Neural progenitor cell (in vitro differentiated cells): ENCODE results near the gene SIRPB2. TPM values are rescaled to one million over a fixed set of nuclear protein-coding genes. Genes with fewer than 3 reads are reported as not detected.

Source experiments
- DNase-seq: peaks from one replicate; pipeline ENCODE4 v3.0.0-alpha.2; 2016; ENCODE audit warnings: low spot score
- H2AFZ ChIP-seq: fragments of 200-600 bp; sonication (generic); replicated peaks from 2 replicates; pipeline ENCODE4 v1.6.1; 2016; ENCODE audit warnings: antibody characterized with exemption
- H3F3A ChIP-seq: fragments of 200-600 bp; sonication (generic); 2 replicates; pipeline ENCODE4 v1.6.1; 2016; ENCODE audit warnings: antibody characterized with exemption, low read depth
- H3K27ac ChIP-seq: fragments of 200-600 bp; sonication (generic); 2 replicates; pipeline ENCODE4 v1.5.1; 2016; ENCODE audit warnings: mild to moderate bottlenecking
- H3K27me3 ChIP-seq: fragments of 200-600 bp; sonication (generic); 2 replicates; pipeline ENCODE4 v1.6.1; 2016; ENCODE audit warnings: mild to moderate bottlenecking, moderate library complexity
- H3K36me3 ChIP-seq: fragments of 200-600 bp; sonication (generic); 2 replicates; pipeline ENCODE4 v1.5.1; 2016
- H3K4me1 ChIP-seq: fragments of 200-600 bp; sonication (generic); 2 replicates; pipeline ENCODE4 v1.6.1; 2016; ENCODE audit warnings: mixed run types
- H3K4me2 ChIP-seq: fragments of 200-600 bp; sonication (generic); 2 replicates; pipeline ENCODE4 v1.6.1; 2016
- H3K4me3 ChIP-seq: fragments of 200-600 bp; sonication (generic); 2 replicates; pipeline ENCODE4 v1.5.1; 2016
- H3K79me2 ChIP-seq: fragments of 200-600 bp; sonication (generic); 2 replicates; pipeline ENCODE4 v1.6.1; 2016; ENCODE audit warnings: low read depth
- H3K9ac ChIP-seq: fragments of 200-600 bp; sonication (generic); 2 replicates; pipeline ENCODE4 v1.6.1; 2016
- H3K9me3 ChIP-seq: fragments of 200-600 bp; sonication (generic); 2 replicates; pipeline ENCODE4 v1.5.1; 2016; ENCODE audit warnings: low read depth
- H4K20me1 ChIP-seq: fragments of 200-600 bp; sonication (generic); 2 replicates; pipeline ENCODE4 v1.6.1; 2016; ENCODE audit warnings: low read depth
- H3K27ac Mint-ChIP-seq: 3 replicates; pipeline ENCODE4 v1.8.0; 2021; ENCODE audit warnings: mixed read lengths
- H3K27me3 Mint-ChIP-seq: 2 replicates; pipeline ENCODE4 v1.8.0; 2022; ENCODE audit warnings: low read depth, mild to moderate bottlenecking, inconsistent platforms, moderate library complexity, mixed read lengths; ENCODE audit not compliant: insufficient read depth
- H3K36me3 Mint-ChIP-seq: 3 replicates; pipeline ENCODE4 v1.8.0; 2021; ENCODE audit warnings: mixed read lengths
- H3K4me1 Mint-ChIP-seq: 3 replicates; pipeline ENCODE4 v1.8.0; 2021; ENCODE audit warnings: mixed read lengths
- H3K4me3 Mint-ChIP-seq: 3 replicates; pipeline ENCODE4 v1.8.0; 2021; ENCODE audit warnings: mild to moderate bottlenecking, moderate library complexity, mixed read lengths
- H3K9me3 Mint-ChIP-seq: 3 replicates; pipeline ENCODE4 v1.8.0; 2020; ENCODE audit warnings: mixed read lengths
- CTCF ChIP-seq: fragments of 200-600 bp; sonication (generic); IDR thresholded peaks from 2 replicates; pipeline ENCODE4 v1.5.1; 2017; ENCODE audit warnings: antibody characterized with exemption, mild to moderate bottlenecking
- EZH2 ChIP-seq: fragments of 200-600 bp; sonication (generic); IDR thresholded peaks from 2 replicates; pipeline ENCODE4 v1.6.1; 2017; ENCODE audit warnings: antibody characterized with exemption, mild to moderate bottlenecking, moderate library complexity
- EZH2phosphoT487 ChIP-seq: fragments of 200-600 bp; sonication (generic); IDR thresholded peaks from 2 replicates; pipeline ENCODE4 v1.6.1; 2017; ENCODE audit warnings: antibody characterized with exemption
- total RNA-seq: library from RNA; depleted of rRNA; stranded (reverse); fragments of >200 nt; gene quantifications from 2 replicates; pipeline ENCODE4 v1.2.3, GENCODE V29; 2015; ENCODE audit warnings: low replicate concordance

The SIRPB2 gene
- total RNA-seq, 1 donor from 2014 or later = not detected

GRCh38 chr20:1474325-1474724, 16.9 kb downstream of the SIRPB2 start:
- no peak for DNase-seq
- H3K4me3 ChIP-seq = no peak overlapping the region
- no peaks in the 10 kb centered on the region for H3K9me3 Mint-ChIP-seq

DNA sequence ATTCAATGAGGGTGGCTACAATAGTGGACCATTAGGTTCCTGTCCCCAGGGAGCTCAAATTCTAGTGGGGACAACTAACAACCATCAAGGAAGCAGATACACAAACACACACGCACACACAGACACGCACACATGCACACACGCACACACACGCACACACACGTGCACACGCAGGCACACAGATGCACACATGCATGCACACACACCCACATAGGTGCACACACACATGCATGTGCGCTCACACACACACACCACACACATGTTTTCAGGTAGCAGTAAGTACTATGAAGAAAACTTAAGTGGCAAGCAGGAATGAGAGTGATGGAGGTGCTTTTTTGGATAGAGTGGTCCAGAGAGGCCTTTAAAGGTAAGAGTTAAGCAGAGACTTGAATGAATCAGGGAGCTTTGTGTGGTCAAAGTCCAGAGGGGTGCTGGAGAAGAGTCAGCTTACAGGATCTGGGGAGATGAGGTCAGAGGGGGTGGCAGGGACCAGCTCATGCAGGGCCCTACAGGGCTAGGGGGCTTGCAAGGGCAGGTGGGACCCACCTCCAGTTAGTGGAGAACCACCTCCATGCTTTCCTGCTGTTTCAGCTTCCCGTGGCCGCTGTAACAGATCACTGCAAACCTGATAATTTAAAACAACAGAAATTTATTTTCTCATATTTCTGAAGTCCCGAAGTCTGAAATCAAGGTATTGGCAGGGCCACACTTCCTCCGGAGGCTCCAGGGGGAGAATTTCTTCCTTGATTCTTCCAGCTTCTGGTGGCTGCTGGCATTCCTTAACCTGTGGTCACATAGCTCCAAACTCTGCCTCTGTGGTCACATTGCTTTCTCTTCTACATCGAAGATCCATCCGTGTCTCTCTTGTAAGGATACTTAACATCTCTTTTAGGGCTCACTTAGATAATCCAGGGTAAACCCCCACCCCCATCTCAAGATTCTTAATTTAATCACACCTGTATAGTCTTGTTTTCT, 17.7 kb downstream of the SIRPB2 start:
- no peak overlapping the region for H3K9ac ChIP-seq
- no peak for DNase-seq
- H3K36me3 ChIP-seq = no peaks in the 10 kb centered on the region
- TF ChIP-seq EZH2phosphoT487 (no peak), EZH2 (no peak), CTCF (no peak)
- no peaks in the 10 kb centered on the region for H3K9me3 ChIP-seq
- no peaks in the 10 kb centered on the region for H3F3A ChIP-seq
- Mint-ChIP-seq H3K36me3 (no peaks in the 10 kb centered on the region), H3K9me3 (no peaks in the 10 kb centered on the region), H3K27me3 (peaks cover 10% of the 10 kb centered on the region), H3K27ac (no peak overlapping the region), H3K4me3 (no peak overlapping the region), H3K4me1 (peaks cover 2% of the 10 kb centered on the region)
- H2AFZ ChIP-seq = no peak overlapping the region
- H3K27me3 ChIP-seq = no peaks in the 10 kb centered on the region
- no peaks in the 10 kb centered on the region for H4K20me1 ChIP-seq
- H3K4me1 ChIP-seq = no peaks in the 10 kb centered on the region
- no peaks in the 10 kb centered on the region for H3K79me2 ChIP-seq
- no peak overlapping the region for H3K4me3 ChIP-seq
- H3K27ac ChIP-seq = no peak overlapping the region
- no peak overlapping the region for H3K4me2 ChIP-seq

More at GRCh38 chr20:1474325-1474724, 16.9 kb downstream of the SIRPB2 start:
- H3K4me1 ChIP-seq = no peaks in the 10 kb centered on the region
- TF ChIP-seq EZH2 (no peak), EZH2phosphoT487 (no peak), CTCF (no peak)
- no peaks in the 10 kb centered on the region for H4K20me1 ChIP-seq
- no peak overlapping the region for H3K4me2 ChIP-seq
- no peaks in the 10 kb centered on the region for H3F3A ChIP-seq
- H3K4me1 Mint-ChIP-seq = peaks cover 2% of the 10 kb centered on the region
- H3K9me3 ChIP-seq = no peaks in the 10 kb centered on the region
- H3K79me2 ChIP-seq = no peaks in the 10 kb centered on the region
- H3K36me3 Mint-ChIP-seq = no peaks in the 10 kb centered on the region
- no peak overlapping the region for H3K4me3 Mint-ChIP-seq
- no peak overlapping the region for H3K27ac ChIP-seq
- no peak overlapping the region for H2AFZ ChIP-seq
- H3K9ac ChIP-seq = no peak overlapping the region
- H3K27ac Mint-ChIP-seq = no peak overlapping the region
- H3K27me3 Mint-ChIP-seq = peaks cover 8% of the 10 kb centered on the region
- H3K36me3 ChIP-seq = no peaks in the 10 kb centered on the region
- no peaks in the 10 kb centered on the region for H3K27me3 ChIP-seq

DNA sequence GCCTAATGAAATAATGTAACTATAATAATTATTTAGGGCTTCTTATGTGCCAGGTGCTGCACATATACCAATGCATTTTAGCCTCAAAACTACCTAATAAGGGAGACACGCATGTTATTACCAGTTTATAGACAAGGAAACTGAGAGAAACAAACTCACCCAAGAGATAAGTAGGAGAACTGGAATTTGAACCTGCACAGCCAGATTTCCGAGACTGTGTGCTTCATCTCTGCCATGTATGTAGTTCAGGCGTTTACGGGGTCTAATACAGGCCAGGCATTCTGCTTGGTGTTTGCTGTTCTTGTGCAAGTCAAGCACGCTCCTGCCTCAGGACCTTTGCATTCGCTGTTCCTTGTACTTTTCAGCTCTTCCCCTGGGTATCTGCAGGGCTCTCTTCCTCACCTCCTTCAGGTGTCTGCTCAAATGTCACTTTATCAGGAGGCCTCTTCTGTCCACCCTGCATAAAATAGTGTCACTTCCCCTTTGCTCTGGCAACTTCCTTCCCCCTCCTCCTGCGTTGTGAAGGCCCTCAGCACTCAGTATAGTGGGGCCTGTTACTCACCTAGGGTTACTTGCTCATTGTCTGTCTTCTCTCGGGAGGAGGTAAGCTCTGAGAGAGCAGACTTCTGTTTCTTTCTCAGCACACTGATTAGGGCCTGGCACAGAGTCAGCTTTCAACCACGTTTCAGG, 18.5 kb downstream of the SIRPB2 start:
- peaks cover 3% of the 10 kb centered on the region for H3K4me1 Mint-ChIP-seq
- Histone ChIP-seq H3K9me3 (no peaks in the 10 kb centered on the region), H3K79me2 (no peaks in the 10 kb centered on the region), H3F3A (no peaks in the 10 kb centered on the region), H3K4me3 (no peak overlapping the region), H3K36me3 (no peaks in the 10 kb centered on the region), H2AFZ (no peak overlapping the region), H3K27me3 (no peaks in the 10 kb centered on the region), H3K4me2 (no peak overlapping the region), H3K4me1 (no peaks in the 10 kb centered on the region), H3K27ac (no peak overlapping the region), H4K20me1 (no peaks in the 10 kb centered on the region), H3K9ac (no peak overlapping the region)
- H3K9me3 Mint-ChIP-seq = no peaks in the 10 kb centered on the region
- peaks cover 8% of the 10 kb centered on the region for H3K27me3 Mint-ChIP-seq
- DNase-seq = no peak
- no peak for TF ChIP-seq EZH2
- no peak for TF ChIP-seq CTCF
- TF ChIP-seq EZH2phosphoT487 = no peak
- no peak overlapping the region for H3K27ac Mint-ChIP-seq
- H3K4me3 Mint-ChIP-seq = no peak overlapping the region
- no peaks in the 10 kb centered on the region for H3K36me3 Mint-ChIP-seq
